DMS153 treated with DMSO at 0.1 percent for 48 hours (cell line): ENCODE measurements around the gene IQCH.

Source experiments
- DNase-seq: peaks from one replicate; lab custom pipeline; 2025; ENCODE audit not compliant: unreplicated experiment; lab: John Stamatoyannopoulos, UW

IQCH gene

GRCh38 chr15:67521783-67522568 lies 267.4 kb downstream of the IQCH start:
- no peak for DNase-seq

GRCh38 chr15:67523330-67523729 lies 268.7 kb downstream of the IQCH start:
- no peak for DNase-seq

GRCh38 chr15:67524235-67524634 lies 269.6 kb downstream of the IQCH start:
- DNase-seq = no peak

DNA sequence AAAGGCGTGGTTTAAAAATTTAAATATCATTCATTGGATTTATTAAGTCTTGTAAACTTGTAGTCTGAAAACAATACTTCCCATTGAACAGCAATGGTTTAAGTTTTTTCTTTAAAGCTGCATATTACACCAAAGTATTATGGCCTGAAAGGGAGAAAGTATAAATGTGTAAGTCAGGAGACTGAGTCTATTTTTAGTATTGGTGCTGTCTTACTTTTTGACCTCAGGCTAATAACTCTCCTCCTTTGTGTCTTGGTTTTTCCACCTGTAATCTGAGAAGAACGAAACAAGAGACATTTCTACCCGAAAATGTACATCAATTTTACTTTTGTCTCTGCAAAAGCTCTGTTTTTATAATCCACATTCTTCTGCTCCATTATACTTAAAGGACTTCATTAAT lies 273.9 kb downstream of the IQCH start:
- DNase-seq = no peak

GRCh38 chr15:67531379-67531914 lies 276.9 kb downstream of the IQCH start:
- DNase-seq = no peak

GRCh38 chr15:67533873-67534272 lies 279.3 kb downstream of the IQCH start:
- no peak for DNase-seq

GRCh38 chr15:67534360-67534759 lies 279.8 kb downstream of the IQCH start:
- DNase-seq = no peak

DNA sequence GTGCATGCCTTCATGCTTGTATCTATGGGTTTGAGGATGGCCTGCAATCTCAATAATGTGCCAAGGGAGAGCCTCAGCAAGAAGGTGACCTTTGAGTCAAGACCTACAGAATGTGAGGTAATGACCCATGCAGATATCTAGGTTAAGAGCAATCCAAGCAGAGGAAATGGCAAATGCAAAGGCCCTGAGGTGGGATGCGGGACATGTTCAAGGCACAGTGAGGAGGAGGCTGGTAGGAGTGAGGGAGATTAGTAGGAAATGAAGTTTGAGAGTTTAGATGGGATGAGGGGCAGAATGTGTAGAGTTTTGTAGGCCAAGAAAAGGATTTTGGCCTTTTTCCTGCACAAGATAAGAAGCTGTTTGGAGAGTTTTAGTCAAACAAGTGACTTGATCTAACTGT lies 283.2 kb downstream of the IQCH start:
- DNase-seq = no peak

- DNase-seq = peak; percentile 9
These were observed 288.1 kb downstream of the IQCH start, which contains the start of gene MAP2K5 for GRCh38 chr15:67542420-67543347. Gene MAP2K5 (plus strand): TSS chr15:67542703. CDS start chr15:67543336, 633 bp downstream.

- no peak for DNase-seq
These were observed 288.7 kb downstream of the IQCH start for GRCh38 chr15:67543348-67543718.

- DNase-seq = no peak
These were observed 289.9 kb downstream of the IQCH start for GRCh38 chr15:67544475-67544874.

DNA sequence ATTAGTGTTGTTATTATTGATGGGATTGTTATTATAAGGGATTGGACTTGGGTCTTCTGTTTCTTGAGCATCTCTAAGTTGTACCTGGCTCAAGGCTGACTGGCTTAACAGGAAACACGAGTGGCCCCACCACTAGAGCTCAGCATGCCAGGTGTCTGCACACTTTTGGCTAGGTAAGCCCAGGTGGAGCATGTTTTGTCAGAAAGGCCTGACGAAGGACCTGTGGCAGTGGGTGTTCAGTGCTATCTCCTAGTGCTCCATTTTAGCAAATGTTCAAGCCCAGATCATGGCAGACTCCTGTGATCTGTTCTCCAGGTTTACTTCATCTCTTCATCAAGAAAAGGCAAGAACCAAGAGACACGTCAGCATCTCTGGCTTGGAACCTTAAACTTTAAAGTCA lies 291.3 kb downstream of the IQCH start:
- no peak for DNase-seq

- DNase-seq = no peak
These were observed 292.5 kb downstream of the IQCH start for GRCh38 chr15:67547064-67547463.

DNA sequence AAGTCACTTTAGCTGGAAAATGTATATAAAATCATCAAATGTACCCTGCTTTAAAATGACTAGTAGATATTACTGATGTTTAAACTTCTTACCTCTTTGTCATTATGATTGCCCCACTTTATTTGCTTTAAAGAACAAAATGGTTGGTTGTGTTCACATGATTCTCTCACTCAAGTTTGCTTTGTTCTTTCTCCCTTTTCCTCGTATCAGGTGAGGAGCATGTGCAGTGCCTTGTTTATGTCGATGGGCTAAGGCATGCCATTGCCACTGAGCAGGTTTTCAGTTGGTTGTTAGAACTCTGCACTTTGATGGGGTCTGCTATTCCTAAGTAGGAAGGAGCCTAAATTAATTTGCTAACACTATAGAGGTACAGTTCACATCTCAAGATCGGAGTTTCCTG lies 293.2 kb downstream of the IQCH start:
- DNase-seq = no peak

GRCh38 chr15:67548236-67548852 lies 293.8 kb downstream of the IQCH start:
- no peak for DNase-seq

DNA sequence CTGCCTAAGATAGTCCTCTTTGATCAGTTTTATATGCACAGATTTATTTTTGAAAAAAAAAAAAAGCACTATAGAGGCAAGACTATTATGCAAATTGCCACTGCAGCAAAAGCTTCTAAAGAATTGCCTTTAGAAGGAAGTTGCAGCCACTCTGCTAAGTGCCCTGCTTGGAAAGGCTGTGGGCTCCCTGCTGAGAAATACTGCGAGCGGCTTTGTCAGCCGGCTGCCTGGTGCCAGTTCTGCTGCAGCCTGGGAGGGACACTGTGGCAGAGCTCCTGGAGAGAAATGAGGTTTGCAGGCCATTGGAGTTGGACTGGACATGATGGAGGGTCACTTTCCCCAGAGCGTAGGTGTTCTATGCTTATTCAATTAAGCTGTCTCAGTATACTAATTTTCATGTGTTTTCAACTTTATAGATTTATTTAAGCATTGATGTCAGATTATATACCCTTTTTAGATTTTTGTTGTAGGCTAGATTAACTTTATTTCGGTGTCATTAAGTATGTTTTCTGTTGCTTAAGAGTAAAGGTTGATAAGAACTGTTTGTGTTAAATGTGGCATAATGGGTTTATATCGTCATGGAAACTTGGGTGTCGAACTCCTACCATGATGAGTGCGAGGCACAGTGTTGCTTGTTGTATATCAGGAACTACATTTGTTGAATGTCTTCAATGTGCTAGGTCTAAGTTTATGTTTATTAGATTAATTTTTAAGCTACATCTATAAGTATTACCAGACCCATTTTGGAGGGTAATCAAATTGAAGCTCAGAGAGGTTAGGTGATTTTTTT lies 294.5 kb downstream of the IQCH start:
- DNase-seq = no peak

GRCh38 chr15:67549736-67550135 lies 295.1 kb downstream of the IQCH start:
- no peak for DNase-seq

DNA sequence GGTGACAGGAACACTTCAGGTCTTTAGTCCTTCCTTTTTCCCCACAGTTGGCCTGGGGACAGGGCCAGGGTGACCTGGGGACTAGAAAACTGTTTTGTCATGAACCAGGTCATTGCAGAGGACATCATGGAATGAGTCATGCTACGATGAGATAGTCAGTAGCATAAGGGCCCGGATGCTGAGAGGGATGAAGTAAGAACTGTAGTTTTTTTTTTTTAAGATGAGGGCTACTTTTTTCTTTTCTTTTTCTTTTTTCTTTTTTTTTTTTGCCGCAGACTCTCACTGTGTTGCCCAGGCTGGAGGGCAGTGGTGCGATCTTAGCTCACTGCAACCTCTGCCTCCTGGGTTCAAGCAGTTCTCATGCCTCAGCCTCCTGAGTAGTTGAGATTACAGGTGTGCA lies 295.9 kb downstream of the IQCH start:
- DNase-seq = no peak

GRCh38 chr15:67551207-67551743 lies 296.7 kb downstream of the IQCH start:
- no peak for DNase-seq
